Activated CD8-positive, alpha-beta memory T cell treated with anti-CD3 and anti-CD28 coated beads, Interleukin-2, amount 50 U/mL, for 1 hour (primary cell): ENCODE measurements around the gene BLNK.
"Not testable (repeated sequence)": the region's sequence is repeated elsewhere in the genome, so short reads cannot be mapped to it uniquely, and the experiment has no call there.

Source experiments
- DNase-seq: peaks from one replicate; pipeline ENCODE4 v3.0.0-alpha.2; 2020; ENCODE audit errors: extremely low read depth

The BLNK gene

GRCh38 chr10:96225119-96225518, 46.2 kb downstream of the BLNK start:
- DNase-seq, result no peak

- no peak for DNase-seq
Observed at GRCh38 chr10:96222908-96223307, 48.5 kb downstream of the BLNK start.

DNA sequence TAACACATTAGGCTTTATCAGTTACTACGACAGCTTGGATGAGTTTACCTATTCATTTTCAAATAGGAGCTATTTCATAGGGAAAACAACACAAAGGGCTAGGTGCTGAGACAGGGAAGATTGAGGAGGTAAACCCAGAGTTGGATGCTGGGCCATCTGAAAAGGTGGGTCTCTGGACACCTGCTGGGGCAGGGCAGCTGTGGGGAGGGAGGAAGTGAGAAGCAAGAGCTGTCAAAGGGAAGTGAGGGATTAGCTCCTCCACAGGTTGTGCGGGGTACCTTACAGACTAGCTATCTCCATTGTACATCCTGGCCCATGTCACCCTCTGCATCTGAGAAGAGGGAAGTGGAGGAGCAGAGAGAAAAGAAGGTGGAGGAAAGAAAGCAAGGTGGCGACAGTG, 48.9 kb downstream of the BLNK start:
- DNase-seq, result no peak

GRCh38 chr10:96218826-96219225, 52.5 kb downstream of the BLNK start:
- DNase-seq, result no peak

DNA sequence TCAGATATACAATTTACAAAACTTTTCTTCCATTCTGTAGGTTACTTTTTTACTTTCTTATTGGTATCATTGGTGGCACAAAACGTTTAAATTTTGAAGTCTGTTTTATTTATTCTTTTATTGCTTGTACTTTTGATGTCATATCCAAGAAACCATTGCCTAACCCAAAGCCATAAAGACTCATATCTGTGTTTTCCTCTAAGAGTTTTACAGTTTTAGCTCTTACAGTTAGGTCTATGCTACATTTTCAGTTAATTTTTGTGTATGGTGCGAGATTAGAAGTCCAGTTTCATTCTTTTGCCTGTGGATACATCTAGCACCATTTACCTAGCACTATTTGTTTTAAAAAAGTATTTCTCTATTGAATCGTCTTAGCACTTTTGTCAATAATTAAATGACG, 53.7 kb downstream of the BLNK start:
- DNase-seq, result no peak

GRCh38 chr10:96216775-96217174, 54.6 kb downstream of the BLNK start:
- no peak for DNase-seq

DNA sequence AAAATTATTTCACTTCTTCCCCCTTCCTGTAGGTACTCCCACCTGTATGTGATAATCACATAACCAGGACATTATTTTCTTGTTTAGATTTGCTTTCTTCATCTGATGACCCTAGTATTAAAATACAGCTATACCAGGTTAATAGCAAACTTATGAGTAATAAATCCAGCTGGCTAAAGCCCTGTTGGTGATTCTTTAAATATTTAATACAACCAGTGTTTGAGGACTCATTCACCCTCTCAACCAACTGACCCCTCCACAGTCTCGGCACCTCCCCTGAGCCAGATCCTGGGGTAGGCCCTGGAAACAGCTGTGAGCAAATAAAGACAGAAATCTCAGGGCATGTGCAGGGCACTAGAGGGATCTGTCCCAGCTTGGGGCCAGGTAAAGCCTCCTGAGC, 58.5 kb downstream of the BLNK start:
- no peak for DNase-seq

- DNase-seq, result no peak
Observed at GRCh38 chr10:96211764-96212163, 59.6 kb downstream of the BLNK start.

DNA sequence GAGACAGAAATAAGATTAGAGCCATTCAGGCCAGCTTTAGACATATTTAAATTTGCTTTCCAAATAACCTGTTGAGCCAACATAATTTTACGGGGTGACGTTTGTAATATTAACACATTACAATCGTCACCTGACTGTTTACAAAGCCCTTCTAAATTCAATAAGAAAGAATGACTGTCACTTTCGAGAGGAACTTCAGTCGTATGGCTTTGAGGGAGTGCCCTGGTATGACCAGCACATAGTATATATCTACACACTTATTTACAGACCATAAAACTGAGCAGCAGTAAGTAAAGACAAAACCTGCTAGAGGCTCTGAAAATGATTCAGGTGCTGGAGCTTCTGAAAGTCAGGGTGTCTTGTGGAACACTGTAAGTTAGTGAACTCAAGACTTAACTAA, 62.4 kb downstream of the BLNK start:
- DNase-seq, result no peak

- DNase-seq, result no peak
Observed at GRCh38 chr10:96208271-96208670, 63.1 kb downstream of the BLNK start.

- DNase-seq, result no peak
Observed at GRCh38 chr10:96205580-96205979, 65.8 kb downstream of the BLNK start.

DNA sequence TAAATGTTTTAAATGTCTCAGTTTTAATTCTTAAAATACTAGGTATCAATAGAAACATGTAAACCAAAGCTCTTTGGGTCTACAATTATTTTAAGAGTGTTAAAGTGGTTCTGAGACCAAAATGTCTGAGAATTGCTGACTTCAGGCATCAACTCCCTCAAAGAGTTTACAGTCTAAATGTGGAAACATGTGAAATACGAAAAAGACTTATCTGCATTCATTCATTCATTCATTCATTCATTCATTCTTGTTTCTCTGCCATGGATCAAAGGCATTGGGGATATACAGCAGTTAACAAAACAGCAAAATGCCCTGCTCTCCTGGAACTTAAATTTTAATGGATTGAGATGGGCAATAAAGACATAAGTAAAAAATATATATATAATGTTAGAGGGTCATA, 69.8 kb downstream of the BLNK start:
- no peak for DNase-seq

- not testable (repeated sequence) for DNase-seq
Observed at GRCh38 chr10:96189505-96189904, 81.9 kb downstream of the BLNK start.

DNA sequence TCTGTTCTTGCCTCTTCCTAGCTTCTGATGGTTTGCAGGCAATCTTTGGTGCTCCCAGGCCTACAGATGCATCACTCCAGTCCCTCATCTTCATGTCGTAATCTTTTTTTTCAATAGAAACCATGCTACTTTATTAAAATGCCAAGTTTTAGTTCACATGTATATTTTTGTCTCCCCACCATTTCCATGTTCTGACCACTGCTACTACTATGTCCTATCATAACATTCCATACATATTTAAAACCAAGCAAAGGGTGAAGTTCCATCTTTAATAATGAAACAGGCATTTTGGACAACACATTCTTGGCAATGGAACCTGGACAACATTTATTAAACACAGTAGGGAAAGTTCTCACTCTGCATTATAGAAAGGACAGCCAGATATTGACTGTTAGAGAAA, 82.5 kb downstream of the BLNK start:
- no peak for DNase-seq

GRCh38 chr10:96188421-96188820, 82.9 kb downstream of the BLNK start:
- DNase-seq, result no peak

- no peak for DNase-seq
Observed at GRCh38 chr10:96176985-96177384, 94.4 kb downstream of the BLNK start.

GRCh38 chr10:96172666-96173065, 98.7 kb downstream of the BLNK start:
- DNase-seq, result no peak

DNA sequence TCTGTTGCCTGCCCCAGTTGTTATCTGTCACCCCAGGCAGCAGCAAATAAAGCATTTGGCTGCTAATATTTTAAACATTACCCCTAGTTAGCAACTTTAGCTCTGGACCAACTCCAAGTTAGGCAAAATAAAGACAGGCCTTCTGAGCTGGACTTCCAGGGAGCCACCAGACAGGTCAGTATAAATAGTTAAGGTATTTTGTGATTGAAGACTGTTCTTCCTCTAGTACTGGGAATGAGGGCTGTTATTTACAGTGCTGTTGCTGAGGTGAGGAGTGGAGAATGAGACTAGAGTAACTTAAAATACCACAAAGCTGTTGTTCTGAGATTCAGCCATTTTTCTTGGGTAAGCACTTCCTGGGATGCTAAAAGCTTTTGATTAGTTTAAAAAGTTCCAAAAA, 101.1 kb downstream of the BLNK start:
- DNase-seq, result no peak

- DNase-seq, result no peak
Observed at GRCh38 chr10:96168546-96168945, 102.8 kb downstream of the BLNK start.

GRCh38 chr10:96165726-96166125, 105.6 kb downstream of the BLNK start:
- DNase-seq, result no peak

- no peak for DNase-seq
Observed at GRCh38 chr10:96153070-96153469, 118.3 kb downstream of the BLNK start.

DNA sequence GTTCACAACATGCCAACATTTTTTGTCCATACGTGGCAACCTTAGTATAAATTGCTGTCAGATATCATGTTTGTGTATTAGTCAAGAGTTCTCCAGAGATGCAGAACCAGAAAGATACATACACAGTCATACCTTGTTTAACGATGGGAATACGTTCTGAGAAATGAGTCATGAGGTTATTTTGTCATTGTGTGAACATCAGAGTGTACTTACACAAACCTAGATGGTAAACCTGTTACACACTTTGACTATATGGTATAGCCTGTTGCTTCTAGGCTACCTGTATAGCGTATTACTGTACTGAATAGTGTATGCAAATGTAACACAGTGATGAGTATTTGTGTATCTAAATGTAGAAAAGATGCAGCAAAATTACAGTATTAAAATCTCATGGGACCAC, 118.9 kb downstream of the BLNK start:
- no peak for DNase-seq
